ENCODE data around the gene NAA80.

GRCh38 chr3:50325113-50325480 lies 25.9 kb upstream of the NAA80 start:
- TF ChIP-seq CTCF (IDR thresholded peaks at IDR 0.05 in 2 of 3, conservative IDR thresholded peaks at IDR 0.05 in 1 of 3; ENCODE audit: control insufficient read depth in 2 of 3, extremely low read depth in 1 of 3, insufficient read depth in 1 of 3, low read depth in 3 of 3, low read length in 3 of 3) (no peak), EZH2 (IDR thresholded peaks at IDR 0.05; ENCODE audit: borderline replicate concordance, control insufficient read depth, low read depth, low read length) (no peak), BHLHE40 (IDR thresholded peaks at IDR 0.05; ENCODE audit: borderline replicate concordance in 1 of 2, low read depth in 2 of 2, low read length in 1 of 2) (no peak), RCOR1 (conservative IDR thresholded peaks at IDR 0.05; ENCODE audit: low read depth, low read length) (no peak), CBFB (IDR thresholded peaks at IDR 0.05; ENCODE audit: low read depth) (no peak), PKNOX1 (IDR thresholded peaks at IDR 0.05) (no peak), BCL3 (IDR thresholded peaks at IDR 0.05; ENCODE audit: borderline replicate concordance, insufficient read depth, low read depth, low read length, poor library complexity, severe bottlenecking) (no peak)

All from GM12878 (cell line).